Measurements from ENCODE around the gene UMAD1.

The UMAD1 gene

GRCh38 chr7:7883394-7883793 lies 242.8 kb downstream of the UMAD1 start:
- DNase-seq (ENCODE audit: low read depth): no peak

- no peak for DNase-seq (ENCODE audit: low read depth)
These were observed 244.3 kb downstream of the UMAD1 start for GRCh38 chr7:7884855-7885254.

GRCh38 chr7:7889791-7890568 lies 249.4 kb downstream of the UMAD1 start:
- DNase-seq (ENCODE audit: low read depth): no peak

GRCh38 chr7:7895004-7895650 lies 254.6 kb downstream of the UMAD1 start:
- DNase-seq (ENCODE audit: low read depth): no peak

- DNase-seq (ENCODE audit: low read depth): no peak
These were observed 255.2 kb downstream of the UMAD1 start for GRCh38 chr7:7895754-7896153.

- DNase-seq (ENCODE audit: low read depth): no peak
These were observed 257.0 kb downstream of the UMAD1 start for GRCh38 chr7:7897509-7897908.

GRCh38 chr7:7897949-7898515 lies 257.5 kb downstream of the UMAD1 start:
- no peak for DNase-seq (ENCODE audit: low read depth)

GRCh38 chr7:7902845-7903244 lies 262.3 kb downstream of the UMAD1 start:
- no peak for DNase-seq (ENCODE audit: low read depth)

- no peak for DNase-seq (ENCODE audit: low read depth)
These were observed 266.8 kb downstream of the UMAD1 start for GRCh38 chr7:7907306-7907705.

GRCh38 chr7:7908622-7909145 lies 268.1 kb downstream of the UMAD1 start:
- no peak for DNase-seq (ENCODE audit: low read depth)

GRCh38 chr7:7909376-7909775 lies 268.8 kb downstream of the UMAD1 start:
- no peak for DNase-seq (ENCODE audit: low read depth)

- no peak for DNase-seq (ENCODE audit: low read depth)
These were observed 271.0 kb downstream of the UMAD1 start for GRCh38 chr7:7911369-7912123.

- DNase-seq (ENCODE audit: low read depth): no peak
These were observed 272.4 kb downstream of the UMAD1 start for GRCh38 chr7:7912937-7913336.

GRCh38 chr7:7913504-7913903 lies 273.0 kb downstream of the UMAD1 start:
- DNase-seq (ENCODE audit: low read depth): no peak

- no peak for DNase-seq (ENCODE audit: low read depth)
These were observed 274.0 kb downstream of the UMAD1 start for GRCh38 chr7:7914547-7914946.

GRCh38 chr7:7916064-7916463 lies 275.5 kb downstream of the UMAD1 start:
- no peak for DNase-seq (ENCODE audit: low read depth)

GRCh38 chr7:7917593-7917992 lies 277.0 kb downstream of the UMAD1 start:
- no peak for DNase-seq (ENCODE audit: low read depth)

- no peak for DNase-seq (ENCODE audit: low read depth)
These were observed 278.3 kb downstream of the UMAD1 start for GRCh38 chr7:7918736-7919448.

- no peak for DNase-seq (ENCODE audit: low read depth)
These were observed 278.9 kb downstream of the UMAD1 start for GRCh38 chr7:7919449-7919945.

- DNase-seq (ENCODE audit: low read depth): no peak
These were observed 279.5 kb downstream of the UMAD1 start for GRCh38 chr7:7920056-7920455.

- DNase-seq (ENCODE audit: low read depth): no peak
These were observed 279.9 kb downstream of the UMAD1 start for GRCh38 chr7:7920481-7920880.

- DNase-seq (ENCODE audit: low read depth): no peak
These were observed 281.3 kb downstream of the UMAD1 start for GRCh38 chr7:7921830-7922229.

Measured in activated T-cell treated with anti-CD3 and anti-CD28 coated beads for 24 hours (primary cell).